ENCODE data around the gene SHC2.

- TF ChIP-seq CTCF (optimal IDR thresholded peaks at IDR 0.05 in 1 of 3, IDR thresholded peaks at IDR 0.05 in 1 of 3, conservative IDR thresholded peaks at IDR 0.05 in 1 of 3; ENCODE audit: extremely low read depth in 1 of 3, insufficient read depth in 2 of 3, low read length in 3 of 3) (no peak), EZH2 (IDR thresholded peaks at IDR 0.05; ENCODE audit: low read length) (no peak)
Observed at GRCh38 chr19:419721-420515, 40.9 kb downstream of the SHC2 start.
